Measurements from ENCODE around the gene IGSF9.

DNA sequence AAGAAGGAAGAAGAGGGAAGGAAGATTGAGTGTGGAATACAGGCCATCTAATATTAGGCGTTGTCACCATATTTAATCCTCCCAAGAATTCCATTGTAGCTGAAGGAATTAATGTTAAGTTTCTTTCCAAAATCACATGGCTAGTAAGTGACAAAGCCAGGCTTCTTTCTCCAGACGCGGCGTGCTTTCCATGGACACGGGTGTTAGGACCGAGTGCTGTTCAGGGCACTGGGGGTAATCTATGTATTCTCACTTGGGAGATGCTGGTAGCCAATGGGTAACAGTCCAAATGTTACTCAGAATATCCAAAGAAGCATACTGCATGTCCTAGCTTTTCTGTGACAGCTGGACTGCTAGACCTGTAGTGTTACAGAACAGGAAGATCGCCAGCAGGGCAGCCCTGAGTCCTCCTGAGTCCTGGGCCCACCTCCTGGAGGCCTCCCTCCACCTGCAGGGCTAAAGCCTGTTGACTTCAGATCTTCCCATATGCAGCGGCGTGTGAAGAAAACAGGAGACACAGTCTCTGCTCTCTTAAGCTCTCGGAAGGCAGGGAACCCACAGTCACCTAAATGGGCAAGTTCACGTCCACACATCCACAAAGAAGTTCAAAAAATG, 5.3 kb downstream of the IGSF9 start:
- TF ChIP-seq, protein P1, sequence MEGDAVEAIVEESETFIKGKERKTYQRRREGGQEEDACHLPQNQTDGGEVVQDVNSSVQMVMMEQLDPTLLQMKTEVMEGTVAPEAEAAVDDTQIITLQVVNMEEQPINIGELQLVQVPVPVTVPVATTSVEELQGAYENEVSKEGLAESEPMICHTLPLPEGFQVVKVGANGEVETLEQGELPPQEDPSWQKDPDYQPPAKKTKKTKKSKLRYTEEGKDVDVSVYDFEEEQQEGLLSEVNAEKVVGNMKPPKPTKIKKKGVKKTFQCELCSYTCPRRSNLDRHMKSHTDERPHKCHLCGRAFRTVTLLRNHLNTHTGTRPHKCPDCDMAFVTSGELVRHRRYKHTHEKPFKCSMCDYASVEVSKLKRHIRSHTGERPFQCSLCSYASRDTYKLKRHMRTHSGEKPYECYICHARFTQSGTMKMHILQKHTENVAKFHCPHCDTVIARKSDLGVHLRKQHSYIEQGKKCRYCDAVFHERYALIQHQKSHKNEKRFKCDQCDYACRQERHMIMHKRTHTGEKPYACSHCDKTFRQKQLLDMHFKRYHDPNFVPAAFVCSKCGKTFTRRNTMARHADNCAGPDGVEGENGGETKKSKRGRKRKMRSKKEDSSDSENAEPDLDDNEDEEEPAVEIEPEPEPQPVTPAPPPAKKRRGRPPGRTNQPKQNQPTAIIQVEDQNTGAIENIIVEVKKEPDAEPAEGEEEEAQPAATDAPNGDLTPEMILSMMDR (IDR thresholded peaks at IDR 0.05; ENCODE audit: insufficient read depth, low read length, poor library complexity, severe bottlenecking), result no peak
- no peak for TF ChIP-seq EZH2phosphoT487 (conservative IDR thresholded peaks at IDR 0.05; ENCODE audit: low read length)

Data from SU-DHL-6 (cell line).